LHCN-M2 (cell line): Measurements from ENCODE around the gene RHOC. TPM values are rescaled to one million over a fixed set of nuclear protein-coding genes. Genes with fewer than 3 reads are reported as not detected.

Experiments used
- DNase-seq: peaks from one replicate; pipeline ENCODE4 v3.0.0-alpha.2; 2012; ENCODE audit warnings: low read depth
- total RNA-seq: library from RNA; depleted of rRNA; stranded (reverse); fragments of >200 nt; gene quantifications from 2 replicates; pipeline ENCODE4 v1.2.3, GENCODE V29; 2014

RHOC gene
- total RNA-seq, 1 experiment from 2014 or later: 518 TPM

- DNase-seq: no peak
Observed at GRCh38 chr1:112702067-112702395, 4.9 kb downstream of the RHOC start.

- no peak for DNase-seq
Observed at GRCh38 chr1:112701227-112702066, 5.5 kb downstream of the RHOC start.

- peak; percentile 91 for DNase-seq
Observed at GRCh38 chr1:112700290-112701226, 6.4 kb downstream of the RHOC start.

GRCh38 chr1:112699425-112700144 is 7.3 kb downstream of the RHOC start:
- DNase-seq: no peak

- DNase-seq: no peak
Observed at GRCh38 chr1:112698366-112699310, 8.3 kb downstream of the RHOC start.

GRCh38 chr1:112697781-112698201 is 9.1 kb downstream of the RHOC start:
- DNase-seq: no peak

GRCh38 chr1:112696578-112697314 is 10.2 kb downstream of the RHOC start:
- no peak for DNase-seq

- DNase-seq: no peak
Observed at GRCh38 chr1:112695276-112695675, 11.7 kb downstream of the RHOC start.

- no peak for DNase-seq
Observed at GRCh38 chr1:112694363-112694929, 12.5 kb downstream of the RHOC start.

- DNase-seq: no peak
Observed at GRCh38 chr1:112693821-112694220, 13.1 kb downstream of the RHOC start.

- no peak for DNase-seq
Observed at GRCh38 chr1:112692681-112693080, 14.2 kb downstream of the RHOC start.

GRCh38 chr1:112689842-112690237 is 17.1 kb downstream of the RHOC start:
- no peak for DNase-seq

- DNase-seq: no peak
Observed at GRCh38 chr1:112689196-112689841, 17.6 kb downstream of the RHOC start.

- DNase-seq: no peak
Observed at GRCh38 chr1:112688781-112689193, 18.1 kb downstream of the RHOC start.

GRCh38 chr1:112687785-112688496 is 19.0 kb downstream of the RHOC start:
- no peak for DNase-seq

- DNase-seq: no peak
Observed at GRCh38 chr1:112687361-112687760, 19.6 kb downstream of the RHOC start.

GRCh38 chr1:112686835-112687234 is 20.1 kb downstream of the RHOC start:
- DNase-seq: no peak

GRCh38 chr1:112686417-112686816 is 20.5 kb downstream of the RHOC start:
- no peak for DNase-seq
